Endothelial cell of umbilical vein (primary cell): ENCODE data around the gene DNMT1. TPM values are rescaled to one million over a fixed set of nuclear protein-coding genes. Genes with fewer than 3 reads are reported as not detected.

Experiments
- Bru-seq: library from RNA; stranded (reverse); fragments of 400-500 nt; gene quantifications from one replicate; lab custom pipeline; 2021; lab: Mats Ljungman, UMichigan
- BruChase-seq, 2 experiments: library from RNA; stranded (reverse); fragments of 400-500 nt; gene quantifications; one replicate each; lab custom pipeline; 2021; lab: Mats Ljungman, UMichigan
- BruUV-seq: library from RNA; stranded (reverse); fragments of 400-500 nt; replicated peaks from 2 replicates; lab custom pipeline; 2021; lab: Mats Ljungman, UMichigan
- CTCF ChIA-PET: fragments of 300-600, 350-600 bp; sonication (Branson Sonifier 250); formaldehyde crosslinking; loops from one replicate; lab custom pipeline; 2021; ENCODE audit warnings: antibody characterized with exemption, inconsistent platforms; lab: Charles Lee
- POLR2A ChIA-PET: fragments of 300-600, 350-600 bp; sonication (Branson Sonifier 250); formaldehyde crosslinking; loops from one replicate; lab custom pipeline; 2021; ENCODE audit warnings: antibody characterized with exemption, inconsistent platforms; lab: Charles Lee
- DNase-seq: peaks from one replicate; pipeline ENCODE4 v3.0.0-alpha.2; 2011; ENCODE audit warnings: low read depth, low spot score
- FAIRE-seq: peaks from 2 replicates; lab custom pipeline; 2011; peaks lifted over from hg19 to GRCh38; lab: Jason Lieb, UNC
- H2AFZ ChIP-seq: 2 replicates; pipeline ENCODE4 v1.6.0; 2012; ENCODE audit warnings: low read depth, low read length, control low read depth, inconsistent platforms
- H3K27ac ChIP-seq: 2 replicates; pipeline ENCODE4 v1.5.1; 2011; ENCODE audit warnings: low read depth, mild to moderate bottlenecking, control low read depth, low read length, moderate library complexity; ENCODE audit not compliant: insufficient read depth
- H3K27me3 ChIP-seq, 2 experiments: 2 replicates each; pipeline versions ENCODE4 v1.6.0 to v1.6.1; 2011; ENCODE audit warnings: low read length in 2 of 2, mixed read lengths in 1 of 2; ENCODE audit not compliant: control insufficient read depth in 2 of 2, insufficient read depth in 2 of 2
- H3K36me3 ChIP-seq, 2 experiments: 2 replicates in 1 of 2; 3 replicates in 1 of 2; pipeline ENCODE4 v1.5.1; 2011; ENCODE audit warnings: low read length in 2 of 2, mild to moderate bottlenecking in 1 of 2, moderate library complexity in 1 of 2; ENCODE audit not compliant: control insufficient read depth in 2 of 2, insufficient read depth in 2 of 2; ENCODE audit errors: extremely low read depth in 1 of 2
- H3K4me1 ChIP-seq: 3 replicates; pipeline ENCODE4 v1.5.1; 2011; ENCODE audit warnings: mild to moderate bottlenecking, low read length; ENCODE audit not compliant: control insufficient read depth, insufficient read depth; ENCODE audit errors: extremely low read depth
- H3K4me2 ChIP-seq: 2 replicates; pipeline ENCODE4 v1.6.1; 2011; ENCODE audit warnings: low read length, control low read depth, mixed read lengths; ENCODE audit not compliant: insufficient read depth
- H3K4me3 ChIP-seq, 3 experiments: fragments of 200-600 bp in 1 of 3; sonication (generic), shearing (Covaris generic) in 1 of 3; replicated peaks in 1 of 3; 2 replicates each; pipeline ENCODE4 v1.5.1; 2011 to 2016; ENCODE audit warnings: control low read depth in 3 of 3, low read length in 3 of 3, mild to moderate bottlenecking in 2 of 3, inconsistent platforms in 1 of 3, low read depth in 1 of 3, moderate library complexity in 1 of 3; ENCODE audit not compliant: insufficient read depth in 1 of 3
- H3K79me2 ChIP-seq: 2 replicates; pipeline ENCODE4 v1.6.0; 2012; ENCODE audit warnings: low read length, inconsistent platforms; ENCODE audit not compliant: control insufficient read depth, insufficient read depth
- H3K9ac ChIP-seq: replicated peaks from 2 replicates; pipeline ENCODE3; 2011; ENCODE audit warnings: low read length, control low read depth; ENCODE audit not compliant: insufficient read depth; ENCODE audit errors: extremely low read depth
- H3K9me1 ChIP-seq: replicated peaks from 3 replicates; pipeline ENCODE4 v1.6.0; 2011; ENCODE audit warnings: mild to moderate bottlenecking, low read length; ENCODE audit not compliant: control insufficient read depth, insufficient read depth; ENCODE audit errors: extremely low read depth
- H3K9me3 ChIP-seq: replicated peaks from 2 replicates; pipeline ENCODE4 v1.5.1; 2012; ENCODE audit warnings: low read length, inconsistent platforms; ENCODE audit not compliant: control insufficient read depth, insufficient read depth
- H4K20me1 ChIP-seq: replicated peaks from 2 replicates; pipeline ENCODE3; 2011; ENCODE audit warnings: mild to moderate bottlenecking, low read length; ENCODE audit not compliant: control insufficient read depth, insufficient read depth; ENCODE audit errors: extremely low read depth
- EZH2 ChIP-seq: IDR thresholded peaks from 2 replicates; pipeline ENCODE4 v1.6.1; 2012; ENCODE audit warnings: borderline replicate concordance, low read depth, mild to moderate bottlenecking, moderate library complexity, low read length, inconsistent platforms; ENCODE audit not compliant: severe bottlenecking
- FOS ChIP-seq: IDR thresholded peaks from 2 replicates; pipeline ENCODE4 v1.6.1; 2011; ENCODE audit warnings: mild to moderate bottlenecking, low read length, moderate library complexity, borderline replicate concordance; ENCODE audit not compliant: insufficient read depth
- GATA2 ChIP-seq: IDR thresholded peaks from 2 replicates; pipeline ENCODE4 v1.7.0; 2011; ENCODE audit warnings: low read depth, mild to moderate bottlenecking, moderate library complexity, mixed read lengths, low read length; ENCODE audit not compliant: insufficient read length, insufficient read depth
- JUN ChIP-seq: IDR thresholded peaks from 2 replicates; pipeline ENCODE4 v1.6.1; 2011; ENCODE audit warnings: borderline replicate concordance, low read depth; ENCODE audit not compliant: insufficient read length, insufficient read depth
- MAX ChIP-seq: IDR thresholded peaks from 2 replicates; pipeline ENCODE4 v1.6.1; 2011; ENCODE audit not compliant: insufficient read depth, insufficient read length
- MYC ChIP-seq: IDR thresholded peaks from one replicate; pipeline ENCODE4 v1.6.1; 2011; ENCODE audit warnings: mild to moderate bottlenecking, low read depth, low read length
- POLR2A ChIP-seq: IDR thresholded peaks from 2 replicates; pipeline ENCODE4 v1.6.1; 2012; ENCODE audit warnings: low read depth, mild to moderate bottlenecking, control low read depth, low read length
- POLR2AphosphoS5 ChIP-seq: IDR thresholded peaks from 2 replicates; pipeline ENCODE4 v1.6.1; 2012; ENCODE audit warnings: low read depth, mild to moderate bottlenecking, control low read depth, low read length, moderate library complexity; ENCODE audit not compliant: insufficient read depth
- dilution Hi-C: fragments of 300-500 bp; cut with MboI; formaldehyde crosslinking; loops from one replicate; pipeline ENCODE4 v1.15.0; 2019; ENCODE audit warnings: low sequenced_read_pairs; ENCODE audit not compliant: extremely low pct_ligation_motif_present
- intact Hi-C: fragments of 100-400 bp; cut with micrococcal nuclease; formaldehyde crosslinking; loops from one replicate; pipeline ENCODE4 v1.10.0; 2022
- long read RNA-seq: library from polyadenylated mRNA; stranded (forward); transcript quantifications from one replicate; pipeline ENCODE4 v2.0.0, GENCODE V29; 2021
- polyA minus RNA-seq, 3 experiments: library from RNA; depleted of rRNA, polyadenylated mRNA; stranded (reverse); fragments of >200 nt; gene quantifications; 1 replicate in 1 of 3; 2 replicates in 2 of 3; pipeline ENCODE4 v1.2.3, GENCODE V29; 2011
- polyA plus RNA-seq, 4 experiments: library from polyadenylated mRNA; depleted of rRNA in 3 of 4; stranded (reverse) in 3 of 4; unstranded in 1 of 4; fragments of >200 nt; gene quantifications; 2 replicates each; pipeline versions ENCODE4 v1.2.1 to v1.2.3, GENCODE V29; 2011 to 2012; ENCODE audit warnings: missing spikeins in 1 of 4
- total RNA-seq: library from RNA; stranded (reverse); gene quantifications from 2 replicates; pipeline ENCODE4 v1.2.3, GENCODE V29; 2021
- TF ChIP-seq, protein P1 (sequence below), 2 donors: IDR thresholded peaks; 1 replicate in 1 of 2; 2 replicates in 1 of 2; pipeline ENCODE4 v1.5.1; 2011; ENCODE audit warnings: low read length in 2 of 2, mild to moderate bottlenecking in 2 of 2, moderate library complexity in 2 of 2, control low read depth in 1 of 2, inconsistent platforms in 1 of 2, low read depth in 1 of 2; ENCODE audit not compliant: insufficient read depth in 1 of 2; ENCODE audit errors: extremely low read depth in 1 of 2

The DNMT1 gene
- total RNA-seq (154 and 165 TPM in 2 replicates), polyA plus RNA-seq (48.9 and 53.4 TPM in 2 replicates), polyA minus RNA-seq (59.1 and 60.7 TPM in 2 replicates), Bru-seq, nascent RNA (percentile 82 among the genes with signal in this experiment), BruChase-seq, experiment 1, labeled RNA remaining after a 6-hour chase (percentile 87 among the genes with signal in this experiment), BruChase-seq, experiment 2, labeled RNA remaining after a 2-hour chase (percentile 87 among the genes with signal in this experiment)
- polyA plus RNA-seq (2011; cell fraction: cytosol; rRNA removed): 46.5 and 50.1 TPM in 2 replicates
- 219 and 253 TPM in 2 replicates for polyA plus RNA-seq (2011; cell fraction: nucleus; rRNA removed)
- 97.1 and 125 TPM in 2 replicates for polyA plus RNA-seq (2012)
- polyA minus RNA-seq (2011; cell fraction: cytosol; rRNA and poly(A)+ RNA removed): 110 TPM
- polyA minus RNA-seq (2011; cell fraction: nucleus; rRNA and poly(A)+ RNA removed): 75.8 and 101 TPM in 2 replicates
- long read RNA-seq, full-length matches to known transcripts: 59 of 201 reads
- long read RNA-seq, partial matches to known transcripts: 64 of 201 reads
- long read RNA-seq, other reads (novel, unspliced or antisense): 78 of 201 reads

DNA sequence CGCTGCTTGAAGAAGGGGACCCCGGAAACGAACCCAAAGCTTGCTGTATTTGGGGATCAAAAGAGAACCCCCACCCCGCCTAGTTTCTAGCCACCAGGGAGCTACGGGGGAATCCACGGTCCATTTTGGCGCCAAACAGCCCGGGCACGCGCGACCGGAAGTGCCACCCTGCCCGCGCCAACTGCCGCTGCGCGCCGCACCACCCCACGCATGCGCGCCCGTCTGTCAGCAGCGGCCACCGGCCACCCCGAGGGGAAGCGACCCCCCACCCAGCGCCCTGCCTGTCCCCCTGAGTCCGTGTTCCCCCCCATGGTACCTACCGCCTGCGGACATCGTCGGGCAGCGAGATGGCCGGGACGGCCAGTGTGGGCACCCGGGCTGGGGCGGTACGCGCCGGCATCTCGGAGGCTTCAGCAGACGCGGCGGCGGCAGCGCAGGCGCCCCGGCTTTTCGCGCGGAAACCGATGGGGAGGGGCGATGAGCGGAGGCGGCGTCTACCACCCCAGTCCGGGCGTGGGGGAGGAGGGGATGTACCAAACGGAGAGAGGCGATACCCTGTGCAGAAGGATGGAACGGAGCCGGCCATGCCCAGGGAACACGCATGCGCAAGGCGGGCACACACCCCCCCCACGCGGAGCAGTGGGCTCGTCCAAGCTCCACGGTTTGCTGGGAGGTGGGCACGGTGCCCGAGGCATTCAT lies at the start of gene DNMT1:
Gene DNMT1 (minus strand): TSS at position 454 of the 699 bp plus-strand sequence. CDS start 54 bp downstream, at position 400.
- Histone ChIP-seq H3K4me2 (peak within 1 kb of the TSS; percentile 86), H3K36me3 (no peaks in the 10 kb centered on the region), H3K9ac (peak within 1 kb of the TSS; percentile 78), H3K4me1 (peaks cover 16% of the 10 kb centered on the region), H3K27ac (peak within 1 kb of the TSS; percentile 46), H2AFZ (peak within 1 kb of the TSS; percentile 49), H3K27me3 (no peaks in the 10 kb centered on the region), H3K9me3 (no peaks in the 10 kb centered on the region), H4K20me1 (no peaks in the 10 kb centered on the region), H3K4me3 (peak within 1 kb of the TSS; percentile 67 to 88 (median 86)), H3K9me1 (no peaks in the 10 kb centered on the region), H3K79me2 (peaks cover 46% of the 10 kb centered on the region)
- no TSS peak for BruUV-seq
- CTCF ChIA-PET: interaction anchor here (0.8 to 2.3 kb wide), 5 partner anchors 25 to 73 kb away, joined by 3 to 9 read pairs (median 3); no protein-coding TSS in a partner anchor
- DNase-seq: peak; percentile 96
- POLR2A ChIA-PET: no interaction called here
- intact Hi-C loops: loop anchor here (1.0 to 10.0 kb wide), 4 partner anchors 36 to 190 kb away; partner anchors contain the start of genes ANGPTL6, PPAN, S1PR2 and TYK2
- FAIRE-seq: peak; percentile 99
- TF ChIP-seq GATA2: no peak
- TF ChIP-seq EZH2: no peak
- peak; percentile 39 for TF ChIP-seq MYC
- peak; percentile 6 for TF ChIP-seq MAX
- TF ChIP-seq, protein P1, sequence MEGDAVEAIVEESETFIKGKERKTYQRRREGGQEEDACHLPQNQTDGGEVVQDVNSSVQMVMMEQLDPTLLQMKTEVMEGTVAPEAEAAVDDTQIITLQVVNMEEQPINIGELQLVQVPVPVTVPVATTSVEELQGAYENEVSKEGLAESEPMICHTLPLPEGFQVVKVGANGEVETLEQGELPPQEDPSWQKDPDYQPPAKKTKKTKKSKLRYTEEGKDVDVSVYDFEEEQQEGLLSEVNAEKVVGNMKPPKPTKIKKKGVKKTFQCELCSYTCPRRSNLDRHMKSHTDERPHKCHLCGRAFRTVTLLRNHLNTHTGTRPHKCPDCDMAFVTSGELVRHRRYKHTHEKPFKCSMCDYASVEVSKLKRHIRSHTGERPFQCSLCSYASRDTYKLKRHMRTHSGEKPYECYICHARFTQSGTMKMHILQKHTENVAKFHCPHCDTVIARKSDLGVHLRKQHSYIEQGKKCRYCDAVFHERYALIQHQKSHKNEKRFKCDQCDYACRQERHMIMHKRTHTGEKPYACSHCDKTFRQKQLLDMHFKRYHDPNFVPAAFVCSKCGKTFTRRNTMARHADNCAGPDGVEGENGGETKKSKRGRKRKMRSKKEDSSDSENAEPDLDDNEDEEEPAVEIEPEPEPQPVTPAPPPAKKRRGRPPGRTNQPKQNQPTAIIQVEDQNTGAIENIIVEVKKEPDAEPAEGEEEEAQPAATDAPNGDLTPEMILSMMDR (IDR thresholded peaks at IDR 0.05; ENCODE audit: extremely low read depth in 1 of 2, insufficient read depth in 1 of 2, low read depth in 1 of 2, low read length in 2 of 2): no peak
- TF ChIP-seq FOS: no peak
- peak; percentile 86 for TF ChIP-seq POLR2AphosphoS5
- no peak for TF ChIP-seq JUN
- TF ChIP-seq POLR2A: peak; percentile 94
- dilution Hi-C loops: no loop called here
